ENCODE measurements around the gene PPP1R13B.

The PPP1R13B gene

GRCh38 chr14:103714063-103714724 is 133.2 kb downstream of the PPP1R13B start:
- TF ChIP-seq POLR2AphosphoS5 (IDR thresholded peaks at IDR 0.05; ENCODE audit: low read depth, low read length) (no peak), SIN3A (IDR thresholded peaks at IDR 0.05; ENCODE audit: borderline replicate concordance, insufficient read depth, low read length) (no peak), REST (IDR thresholded peaks at IDR 0.05; ENCODE audit: insufficient read depth in 1 of 2, low read depth in 2 of 2, low read length in 2 of 2) (no peak), FOXP2 (optimal IDR thresholded peaks at IDR 0.05; ENCODE audit: borderline replicate concordance, extremely low read depth, extremely low read length, insufficient read depth) (no peak), TAF1 (IDR thresholded peaks at IDR 0.05; ENCODE audit: borderline replicate concordance, insufficient read depth, low read length) (no peak)

- TF ChIP-seq TAF1 (IDR thresholded peaks at IDR 0.05; ENCODE audit: borderline replicate concordance, insufficient read depth, low read length) (no peak), SIN3A (IDR thresholded peaks at IDR 0.05; ENCODE audit: borderline replicate concordance, insufficient read depth, low read length) (no peak), POLR2AphosphoS5 (IDR thresholded peaks at IDR 0.05; ENCODE audit: low read depth, low read length) (no peak), REST (IDR thresholded peaks at IDR 0.05; ENCODE audit: insufficient read depth in 1 of 2, low read depth in 2 of 2, low read length in 2 of 2) (no peak), FOXP2 (optimal IDR thresholded peaks at IDR 0.05; ENCODE audit: borderline replicate concordance, extremely low read depth, extremely low read length, insufficient read depth) (no peak)
Measured at GRCh38 chr14:103713304-103714062, 133.9 kb downstream of the PPP1R13B start.

GRCh38 chr14:103712633-103713247 is 134.6 kb downstream of the PPP1R13B start:
- TF ChIP-seq TAF1 (IDR thresholded peaks at IDR 0.05; ENCODE audit: borderline replicate concordance, insufficient read depth, low read length): no peak
- TF ChIP-seq SIN3A (IDR thresholded peaks at IDR 0.05; ENCODE audit: borderline replicate concordance, insufficient read depth, low read length): no peak
- no peak for TF ChIP-seq FOXP2 (optimal IDR thresholded peaks at IDR 0.05; ENCODE audit: borderline replicate concordance, extremely low read depth, extremely low read length, insufficient read depth)

GRCh38 chr14:103711516-103712431 is 135.6 kb downstream of the PPP1R13B start:
- TF ChIP-seq POLR2AphosphoS5 (IDR thresholded peaks at IDR 0.05; ENCODE audit: low read depth, low read length) (no peak), TAF1 (IDR thresholded peaks at IDR 0.05; ENCODE audit: borderline replicate concordance, insufficient read depth, low read length) (no peak), REST (IDR thresholded peaks at IDR 0.05; ENCODE audit: insufficient read depth in 1 of 2, low read depth in 2 of 2, low read length in 2 of 2) (no peak), FOXP2 (optimal IDR thresholded peaks at IDR 0.05; ENCODE audit: borderline replicate concordance, extremely low read depth, extremely low read length, insufficient read depth) (no peak), SIN3A (IDR thresholded peaks at IDR 0.05; ENCODE audit: borderline replicate concordance, insufficient read depth, low read length) (no peak)
